HEK293 (cell line): ENCODE data around the gene LILRB1.
A peak's percentile ranks its signal among the peaks of the same experiment; 100 is the strongest.

Experiments
- CTCF ChIA-PET: fragments of 350-600 bp; formaldehyde crosslinking; extraction: SDS; loops from one replicate; lab custom pipeline; 2021; ENCODE audit warnings: antibody characterized with exemption; lab: Yijun Ruan, JAX
- POLR2A ChIA-PET: fragments of 300-600 bp; formaldehyde crosslinking; extraction: SDS; loops from one replicate; lab custom pipeline; 2020; ENCODE audit warnings: antibody characterized with exemption, inconsistent platforms; lab: Yijun Ruan, JAX
- H3K27ac ChIP-seq: fragments of 200-500 bp; sonication (Bioruptor generic); 2 replicates; pipeline ENCODE4 v1.5.1; 2014; ENCODE audit warnings: low read depth, low read length, control low read depth, inconsistent platforms; ENCODE audit errors: extremely low read depth
- H3K36me3 ChIP-seq, 2 experiments: fragments of 200-500 bp in 1 of 2; sonication (Bioruptor generic) in 1 of 2; 1 replicate in 1 of 2; 2 replicates in 1 of 2; pipeline ENCODE4 v1.5.1; 2014 to 2017; ENCODE audit warnings: inconsistent platforms in 2 of 2, low read length in 2 of 2; ENCODE audit not compliant: control insufficient read depth in 2 of 2, insufficient read depth in 1 of 2
- H3K4me1 ChIP-seq: fragments of 200-500 bp; sonication (Bioruptor generic); 2 replicates; pipeline ENCODE4 v1.5.1; 2014; ENCODE audit warnings: mild to moderate bottlenecking, low read length, inconsistent platforms; ENCODE audit not compliant: control insufficient read depth, insufficient read depth
- H3K4me3 ChIP-seq: 2 replicates; pipeline ENCODE4 v1.5.1; 2011; ENCODE audit warnings: low read depth, mild to moderate bottlenecking, control low read depth, low read length, moderate library complexity
- H3K9me3 ChIP-seq: fragments of 200-500 bp; sonication (Bioruptor generic); 2 replicates; pipeline ENCODE4 v1.5.1; 2014; ENCODE audit warnings: low read depth, low read length, inconsistent platforms; ENCODE audit not compliant: control insufficient read depth, insufficient read depth
- BCL11A ChIP-seq: fragments of 450-650 bp; formaldehyde crosslinking; IDR thresholded peaks from 2 replicates; pipeline ENCODE4 v1.5.1; 2016; ENCODE audit warnings: low read depth, missing biosample characterization, missing genetic modification characterization
- HOXA7 ChIP-seq: sonication (generic); formaldehyde crosslinking; IDR thresholded peaks from 2 replicates; pipeline ENCODE4 v1.8.1; 2022; ENCODE audit warnings: missing genetic modification reagents, borderline replicate concordance
- SCRT1 ChIP-seq: fragments of 450-650 bp; formaldehyde crosslinking; IDR thresholded peaks from 2 replicates; pipeline ENCODE4 v1.5.1; 2016; ENCODE audit warnings: missing biosample characterization, missing genetic modification characterization, borderline replicate concordance
- SP3 ChIP-seq: fragments of 450-650 bp; formaldehyde crosslinking; IDR thresholded peaks from 2 replicates; pipeline ENCODE4 v1.5.1; 2016; ENCODE audit warnings: missing biosample characterization, missing genetic modification characterization
- SP7 ChIP-seq: fragments of 450-650 bp; formaldehyde crosslinking; IDR thresholded peaks from 2 replicates; pipeline ENCODE4 v1.5.1; 2016; ENCODE audit warnings: missing biosample characterization, missing genetic modification characterization
- YY2 ChIP-seq: fragments of 450-650 bp; formaldehyde crosslinking; IDR thresholded peaks from 2 replicates; pipeline ENCODE4 v1.5.1; 2016; ENCODE audit warnings: missing biosample characterization, missing genetic modification characterization
- ZBTB21 ChIP-seq: fragments of 450-650 bp; formaldehyde crosslinking; IDR thresholded peaks from 2 replicates; pipeline ENCODE4 v1.5.1; 2017; ENCODE audit warnings: missing biosample characterization, missing genetic modification characterization
- ZIC2 ChIP-seq: fragments of 450-650 bp; formaldehyde crosslinking; IDR thresholded peaks from 2 replicates; pipeline ENCODE4 v1.5.1; 2016; ENCODE audit warnings: missing biosample characterization, missing genetic modification characterization
- ZNF202 ChIP-seq: fragments of 450-650 bp; formaldehyde crosslinking; IDR thresholded peaks from 2 replicates; pipeline ENCODE4 v1.5.1; 2016; ENCODE audit warnings: missing biosample characterization, missing genetic modification characterization, borderline replicate concordance
- ZNF555 ChIP-seq: fragments of 450-650 bp; formaldehyde crosslinking; conservative IDR thresholded peaks from 2 replicates; pipeline ENCODE4 v1.5.1; 2017; ENCODE audit warnings: missing biosample characterization, mild to moderate bottlenecking, missing genetic modification characterization, inconsistent platforms
- ZNF600 ChIP-seq: fragments of 450-650 bp; formaldehyde crosslinking; IDR thresholded peaks from 2 replicates; pipeline ENCODE4 v1.5.1; 2016; ENCODE audit warnings: missing biosample characterization, missing genetic modification characterization
- ZNF610 ChIP-seq: fragments of 450-650 bp; formaldehyde crosslinking; IDR thresholded peaks from 2 replicates; pipeline ENCODE4 v1.5.1; 2016; ENCODE audit warnings: missing biosample characterization, missing genetic modification characterization, borderline replicate concordance
- ZNF658 ChIP-seq: fragments of 450-650 bp; formaldehyde crosslinking; IDR thresholded peaks from 2 replicates; pipeline ENCODE4; 2016; ENCODE audit warnings: missing biosample characterization, missing genetic modification characterization
- ZNF664 ChIP-seq: fragments of 450-650 bp; formaldehyde crosslinking; IDR thresholded peaks from 2 replicates; pipeline ENCODE4 v1.5.1; 2016; ENCODE audit warnings: missing biosample characterization, missing genetic modification characterization
- ZNF677 ChIP-seq: fragments of 450-650 bp; IDR thresholded peaks from 2 replicates; pipeline ENCODE4 v1.5.0; 2018; ENCODE audit warnings: missing biosample characterization, mild to moderate bottlenecking, missing genetic modification characterization, moderate library complexity
- ZSCAN16 ChIP-seq: fragments of 450-650 bp; formaldehyde crosslinking; IDR thresholded peaks from 2 replicates; pipeline ENCODE4 v1.5.1; 2016; ENCODE audit warnings: missing biosample characterization, missing genetic modification characterization
- TF ChIP-seq, protein P1 (sequence below): fragments of 450-650 bp; formaldehyde crosslinking; IDR thresholded peaks from 2 replicates; pipeline ENCODE4 v1.5.1; 2016; ENCODE audit warnings: missing biosample characterization, missing genetic modification characterization, borderline replicate concordance
- TF ChIP-seq, protein P2 (sequence below): fragments of 450-650 bp; formaldehyde crosslinking; IDR thresholded peaks from 2 replicates; pipeline ENCODE4 v1.5.1; 2016; ENCODE audit warnings: missing biosample characterization, missing genetic modification characterization
- TF ChIP-seq, protein P3 (sequence below): sonication (generic); formaldehyde crosslinking; IDR thresholded peaks from 2 replicates; pipeline ENCODE4 v1.8.1; 2022; ENCODE audit warnings: mild to moderate bottlenecking, moderate library complexity, missing genetic modification reagents

The LILRB1 gene

DNA sequence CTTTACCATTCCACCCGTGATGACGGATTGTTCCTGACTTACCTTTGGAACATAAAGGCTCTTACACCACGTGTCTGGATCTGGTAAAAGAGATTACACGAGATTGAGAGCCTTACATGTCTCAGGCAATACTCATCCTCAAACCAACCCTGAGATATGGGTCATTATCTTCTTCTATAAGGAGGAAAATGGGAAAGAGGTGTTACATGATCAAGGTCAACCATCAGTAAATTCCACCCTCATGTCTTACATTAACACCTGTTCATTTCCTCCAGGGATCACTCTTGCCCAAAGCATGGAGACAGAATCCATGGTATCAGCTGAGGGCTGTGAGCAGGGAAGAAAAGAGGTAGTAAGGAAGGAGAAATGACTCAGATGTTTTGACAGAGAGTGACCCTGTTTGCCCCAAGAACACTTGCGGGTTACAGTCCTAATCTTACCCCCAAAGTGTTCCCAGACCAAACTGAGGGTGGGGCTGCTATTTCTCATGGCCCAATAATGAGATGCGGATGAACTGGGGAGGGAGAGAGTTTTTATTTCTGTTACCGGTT is 52.1 kb downstream of the LILRB1 start:
- no peaks in the 10 kb centered on the region for H3K9me3 ChIP-seq
- TF ChIP-seq ZNF600 (tag by site-specific recombination) (no peak), ZNF610 (tag by site-specific recombination) (no peak), ZBTB21 (tag by site-specific recombination) (no peak), SP3 (tag by site-specific recombination) (no peak), ZNF677 (tag by site-specific recombination) (no peak), ZNF202 (tag by site-specific recombination) (no peak), YY2 (no peak), ZNF664 (tag by site-specific recombination) (no peak), ZIC2 (tag by site-specific recombination) (no peak), SP7 (tag by site-specific recombination) (no peak), ZSCAN16 (tag by site-specific recombination) (no peak), BCL11A (no peak), ZNF555 (tag by site-specific recombination) (no peak), HOXA7 (CRISPR knock-in tag) (no peak), SCRT1 (tag by site-specific recombination) (no peak)
- TF ChIP-seq, protein P1, sequence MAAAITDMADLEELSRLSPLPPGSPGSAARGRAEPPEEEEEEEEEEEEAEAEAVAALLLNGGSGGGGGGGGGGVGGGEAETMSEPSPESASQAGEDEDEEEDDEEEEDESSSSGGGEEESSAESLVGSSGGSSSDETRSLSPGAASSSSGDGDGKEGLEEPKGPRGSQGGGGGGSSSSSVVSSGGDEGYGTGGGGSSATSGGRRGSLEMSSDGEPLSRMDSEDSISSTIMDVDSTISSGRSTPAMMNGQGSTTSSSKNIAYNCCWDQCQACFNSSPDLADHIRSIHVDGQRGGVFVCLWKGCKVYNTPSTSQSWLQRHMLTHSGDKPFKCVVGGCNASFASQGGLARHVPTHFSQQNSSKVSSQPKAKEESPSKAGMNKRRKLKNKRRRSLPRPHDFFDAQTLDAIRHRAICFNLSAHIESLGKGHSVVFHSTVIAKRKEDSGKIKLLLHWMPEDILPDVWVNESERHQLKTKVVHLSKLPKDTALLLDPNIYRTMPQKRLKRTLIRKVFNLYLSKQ (tag by site-specific recombination) = no peak
- POLR2A ChIA-PET = no interaction called here
- H3K36me3 ChIP-seq = no peaks in the 10 kb centered on the region
- H3K4me1 ChIP-seq = no peaks in the 10 kb centered on the region
- no peak overlapping the region for H3K4me3 ChIP-seq
- CTCF ChIA-PET = interaction anchor here (0.6 to 4.3 kb wide), 2 partner anchors 9 to 956 kb away, joined by 3 to 37 read pairs; no protein-coding TSS in a partner anchor
- no peak overlapping the region for H3K27ac ChIP-seq

DNA sequence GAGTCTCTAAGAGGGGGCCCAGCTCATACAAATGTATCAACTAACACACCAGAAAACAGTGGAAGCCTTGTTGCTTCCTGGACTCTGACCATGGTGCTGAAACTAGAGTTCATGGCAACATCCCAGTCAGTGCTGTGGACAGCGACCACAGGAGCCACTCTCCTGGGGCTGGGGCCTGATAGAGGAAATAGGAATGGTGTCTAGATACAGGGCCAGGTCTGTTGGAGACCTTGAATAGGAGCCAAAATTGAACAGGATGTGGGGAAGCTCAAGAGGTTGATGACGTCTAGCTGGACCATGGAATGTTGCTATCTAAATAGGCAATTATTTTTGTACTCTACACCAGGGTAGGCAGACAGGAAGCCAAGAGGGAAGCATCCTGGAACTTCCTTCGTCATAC is 54.2 kb downstream of the LILRB1 start:
- Histone ChIP-seq H3K9me3 (no peaks in the 10 kb centered on the region), H3K4me3 (no peak overlapping the region), H3K4me1 (no peaks in the 10 kb centered on the region), H3K36me3 (no peaks in the 10 kb centered on the region), H3K27ac (no peak overlapping the region)
- ChIA-PET POLR2A (no interaction called here), CTCF (interaction anchor here (4.3 kb wide), 1 partner anchor 11 kb away, joined by 37 read pairs; no protein-coding TSS in a partner anchor)
- TF ChIP-seq, protein P2, sequence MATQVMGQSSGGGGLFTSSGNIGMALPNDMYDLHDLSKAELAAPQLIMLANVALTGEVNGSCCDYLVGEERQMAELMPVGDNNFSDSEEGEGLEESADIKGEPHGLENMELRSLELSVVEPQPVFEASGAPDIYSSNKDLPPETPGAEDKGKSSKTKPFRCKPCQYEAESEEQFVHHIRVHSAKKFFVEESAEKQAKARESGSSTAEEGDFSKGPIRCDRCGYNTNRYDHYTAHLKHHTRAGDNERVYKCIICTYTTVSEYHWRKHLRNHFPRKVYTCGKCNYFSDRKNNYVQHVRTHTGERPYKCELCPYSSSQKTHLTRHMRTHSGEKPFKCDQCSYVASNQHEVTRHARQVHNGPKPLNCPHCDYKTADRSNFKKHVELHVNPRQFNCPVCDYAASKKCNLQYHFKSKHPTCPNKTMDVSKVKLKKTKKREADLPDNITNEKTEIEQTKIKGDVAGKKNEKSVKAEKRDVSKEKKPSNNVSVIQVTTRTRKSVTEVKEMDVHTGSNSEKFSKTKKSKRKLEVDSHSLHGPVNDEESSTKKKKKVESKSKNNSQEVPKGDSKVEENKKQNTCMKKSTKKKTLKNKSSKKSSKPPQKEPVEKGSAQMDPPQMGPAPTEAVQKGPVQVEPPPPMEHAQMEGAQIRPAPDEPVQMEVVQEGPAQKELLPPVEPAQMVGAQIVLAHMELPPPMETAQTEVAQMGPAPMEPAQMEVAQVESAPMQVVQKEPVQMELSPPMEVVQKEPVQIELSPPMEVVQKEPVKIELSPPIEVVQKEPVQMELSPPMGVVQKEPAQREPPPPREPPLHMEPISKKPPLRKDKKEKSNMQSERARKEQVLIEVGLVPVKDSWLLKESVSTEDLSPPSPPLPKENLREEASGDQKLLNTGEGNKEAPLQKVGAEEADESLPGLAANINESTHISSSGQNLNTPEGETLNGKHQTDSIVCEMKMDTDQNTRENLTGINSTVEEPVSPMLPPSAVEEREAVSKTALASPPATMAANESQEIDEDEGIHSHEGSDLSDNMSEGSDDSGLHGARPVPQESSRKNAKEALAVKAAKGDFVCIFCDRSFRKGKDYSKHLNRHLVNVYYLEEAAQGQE (tag by site-specific recombination) = peak; percentile 93
- TF ChIP-seq, protein P3, sequence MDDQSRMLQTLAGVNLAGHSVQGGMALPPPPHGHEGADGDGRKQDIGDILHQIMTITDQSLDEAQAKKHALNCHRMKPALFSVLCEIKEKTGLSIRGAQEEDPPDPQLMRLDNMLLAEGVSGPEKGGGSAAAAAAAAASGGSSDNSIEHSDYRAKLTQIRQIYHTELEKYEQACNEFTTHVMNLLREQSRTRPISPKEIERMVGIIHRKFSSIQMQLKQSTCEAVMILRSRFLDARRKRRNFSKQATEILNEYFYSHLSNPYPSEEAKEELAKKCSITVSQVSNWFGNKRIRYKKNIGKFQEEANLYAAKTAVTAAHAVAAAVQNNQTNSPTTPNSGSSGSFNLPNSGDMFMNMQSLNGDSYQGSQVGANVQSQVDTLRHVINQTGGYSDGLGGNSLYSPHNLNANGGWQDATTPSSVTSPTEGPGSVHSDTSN (CRISPR knock-in tag) = peak; percentile 57; the same call in 1 of the 2 replicates
- TF ChIP-seq ZNF658 (tag by site-specific recombination) = no peak
